Parathyroid adenoma (tissue), 2 donors: ENCODE data around the gene PRKN.

Experiments
- H2AFZ ChIP-seq: fragments of 300-600 bp; sonication (generic); one replicate; pipeline ENCODE4 v1.7.0; 2017; ENCODE audit warnings: antibody characterized with exemption, mild to moderate bottlenecking
- H3K27ac ChIP-seq: fragments of 300-600 bp; sonication (generic); one replicate; pipeline ENCODE4 v1.7.0; 2017
- H3K27me3 ChIP-seq: fragments of 300-600 bp; sonication (generic); one replicate; pipeline ENCODE4 v1.7.0; 2017; ENCODE audit warnings: low read length; ENCODE audit not compliant: control insufficient read depth, insufficient read depth
- H3K36me3 ChIP-seq: fragments of 300-600 bp; sonication (generic); one replicate; pipeline ENCODE4 v1.7.0; 2017; ENCODE audit warnings: low read length; ENCODE audit not compliant: control insufficient read depth, insufficient read depth
- H3K4me1 ChIP-seq: fragments of 300-600 bp; sonication (generic); one replicate; pipeline ENCODE4 v1.7.0; 2017; ENCODE audit warnings: control low read depth
- H3K4me2 ChIP-seq: fragments of 300-600 bp; sonication (generic); one replicate; pipeline ENCODE4 v1.7.0; 2017; ENCODE audit warnings: low read length
- H3K4me3 ChIP-seq: fragments of 300-600 bp; sonication (generic); one replicate; pipeline ENCODE4 v1.7.0; 2017; ENCODE audit warnings: low read depth, low read length
- H3K79me2 ChIP-seq: fragments of 300-600 bp; sonication (generic); one replicate; pipeline ENCODE4 v1.7.0; 2017; ENCODE audit warnings: control low read depth
- H3K9ac ChIP-seq: fragments of 300-600 bp; sonication (generic); one replicate; pipeline ENCODE4 v1.7.0; 2017; ENCODE audit warnings: mild to moderate bottlenecking
- H3K9me3 ChIP-seq: fragments of 300-600 bp; sonication (generic); one replicate; pipeline ENCODE4 v1.7.0; 2017; ENCODE audit warnings: low read length; ENCODE audit not compliant: control insufficient read depth
- CTCF ChIP-seq: fragments of 300-600 bp; sonication (generic); IDR thresholded peaks from one replicate; pipeline ENCODE4 v1.7.0; 2017; ENCODE audit warnings: antibody characterized with exemption, mild to moderate bottlenecking
- donor health status: primary hyperparathyroidism.

Gene PRKN

GRCh38 chr6:161393839-161394364 lies 1333.7 kb downstream of the PRKN start:
- Histone ChIP-seq H3K27me3 (no peaks in the 10 kb centered on the region), H3K27ac (no peak overlapping the region), H3K79me2 (no peaks in the 10 kb centered on the region), H3K9me3 (no peaks in the 10 kb centered on the region), H3K4me1 (no peaks in the 10 kb centered on the region), H3K36me3 (no peaks in the 10 kb centered on the region), H3K4me3 (no peak overlapping the region), H2AFZ (no peak overlapping the region), H3K9ac (no peak overlapping the region), H3K4me2 (no peak overlapping the region)
- peak; percentile 25 for TF ChIP-seq CTCF

- H3K4me3 ChIP-seq = no peak overlapping the region
- no peak overlapping the region for H3K27ac ChIP-seq
- no peaks in the 10 kb centered on the region for H3K79me2 ChIP-seq
- no peaks in the 10 kb centered on the region for H3K9me3 ChIP-seq
- TF ChIP-seq CTCF = no peak
- H3K4me1 ChIP-seq = no peaks in the 10 kb centered on the region
- H3K36me3 ChIP-seq = no peaks in the 10 kb centered on the region
- no peak overlapping the region for H3K4me2 ChIP-seq
- H2AFZ ChIP-seq = no peak overlapping the region
- H3K27me3 ChIP-seq = no peaks in the 10 kb centered on the region
- H3K9ac ChIP-seq = no peak overlapping the region
Observed at GRCh38 chr6:161393292-161393691, 1334.3 kb downstream of the PRKN start.

DNA sequence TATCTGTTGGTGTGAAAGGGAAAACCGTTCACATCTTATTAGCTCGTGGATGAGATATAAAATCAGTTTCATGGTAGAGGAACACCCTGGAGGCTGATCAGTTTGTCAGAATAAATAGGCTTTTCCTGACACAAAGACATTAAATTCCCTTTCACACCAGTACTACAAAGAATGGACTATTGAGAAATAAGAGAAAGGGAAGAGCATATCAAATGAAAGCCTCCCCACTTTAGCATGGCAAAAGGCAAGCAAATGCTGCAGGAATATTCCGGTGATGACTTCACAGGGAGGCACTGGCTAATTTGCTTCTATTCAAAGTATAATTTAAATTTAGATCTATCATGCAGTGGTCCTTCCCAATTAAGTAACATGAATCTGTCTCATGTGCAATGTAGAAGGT lies 1337.8 kb downstream of the PRKN start:
- Histone ChIP-seq H3K27ac (no peak overlapping the region), H3K9ac (no peak overlapping the region), H3K4me2 (no peak overlapping the region), H3K9me3 (no peaks in the 10 kb centered on the region), H3K4me1 (no peaks in the 10 kb centered on the region), H3K4me3 (no peak overlapping the region), H3K36me3 (no peaks in the 10 kb centered on the region), H2AFZ (no peak overlapping the region), H3K79me2 (no peaks in the 10 kb centered on the region), H3K27me3 (no peaks in the 10 kb centered on the region)
- no peak for TF ChIP-seq CTCF

- no peak for TF ChIP-seq CTCF
Observed at GRCh38 chr6:161383951-161384350, 1343.6 kb downstream of the PRKN start.

GRCh38 chr6:161379834-161380582 lies 1347.6 kb downstream of the PRKN start:
- H3K4me3 ChIP-seq = no peak overlapping the region
- TF ChIP-seq CTCF = no peak
- H3K9ac ChIP-seq = no peak overlapping the region
- H2AFZ ChIP-seq = no peak overlapping the region
- no peaks in the 10 kb centered on the region for H3K36me3 ChIP-seq
- no peaks in the 10 kb centered on the region for H3K79me2 ChIP-seq
- H3K4me1 ChIP-seq = no peaks in the 10 kb centered on the region
- H3K27ac ChIP-seq = no peak overlapping the region
- H3K4me2 ChIP-seq = no peak overlapping the region
- H3K27me3 ChIP-seq = no peaks in the 10 kb centered on the region
- H3K9me3 ChIP-seq = no peaks in the 10 kb centered on the region

More at GRCh38 chr6:161383951-161384350, 1343.6 kb downstream of the PRKN start:
- Histone ChIP-seq H3K4me3 (no peak overlapping the region), H3K27me3 (no peaks in the 10 kb centered on the region), H3K36me3 (no peaks in the 10 kb centered on the region), H2AFZ (no peak overlapping the region), H3K9me3 (no peaks in the 10 kb centered on the region), H3K4me1 (no peaks in the 10 kb centered on the region), H3K4me2 (no peak overlapping the region), H3K79me2 (no peaks in the 10 kb centered on the region), H3K9ac (no peak overlapping the region), H3K27ac (no peak overlapping the region)
